Right forelimb (tissue), 1 donor: ENCODE measurements around the gene AP1G2.
"Not testable (repeated sequence)": the region's sequence is repeated elsewhere in the genome, so short reads cannot be mapped to it uniquely, and the experiment has no call there.

Experiments used
- DNase-seq: peaks from one replicate; pipeline ENCODE4 v3.0.0-alpha.2; 2018

The AP1G2 gene

DNA sequence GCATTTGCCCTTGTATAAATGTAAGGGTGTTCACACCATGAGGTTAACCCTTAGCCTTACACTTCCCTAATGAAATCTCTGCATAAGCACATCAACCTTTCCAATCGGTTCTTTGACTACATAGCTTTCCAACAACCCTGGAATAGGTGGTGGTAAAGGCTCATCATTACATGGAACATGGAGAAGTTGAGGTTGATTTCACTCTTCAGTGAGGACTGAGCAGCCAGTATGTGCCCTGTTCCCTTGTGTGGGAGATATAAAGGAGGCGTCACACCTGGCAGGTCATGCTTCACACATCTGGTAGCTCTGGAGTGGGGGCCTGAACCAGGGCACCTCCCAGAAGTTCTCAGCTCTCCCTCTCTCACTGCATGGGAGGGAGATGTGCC, 32.7 kb upstream of the AP1G2 start:
- peak; percentile 16 for DNase-seq

DNA sequence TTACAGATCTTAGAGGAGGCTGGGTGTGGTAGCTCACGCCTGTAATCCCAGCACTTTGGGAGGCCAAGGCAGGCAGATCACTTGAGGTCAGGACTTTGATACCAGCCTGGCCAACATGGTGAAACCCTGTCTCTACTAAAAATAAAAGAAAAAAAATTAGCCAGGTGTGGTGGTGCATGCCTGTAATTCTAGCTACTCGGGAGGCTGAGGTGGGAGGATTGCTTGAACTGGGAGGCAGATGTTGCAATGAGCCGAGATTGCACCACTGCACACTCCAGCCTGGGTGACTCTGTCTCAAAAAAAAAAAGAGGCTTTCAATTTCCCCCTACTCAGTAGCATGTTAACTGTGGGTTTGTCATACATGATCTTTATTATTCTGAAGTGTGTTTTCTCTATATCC, 26.6 kb upstream of the AP1G2 start:
- DNase-seq, result not testable (repeated sequence)

DNA sequence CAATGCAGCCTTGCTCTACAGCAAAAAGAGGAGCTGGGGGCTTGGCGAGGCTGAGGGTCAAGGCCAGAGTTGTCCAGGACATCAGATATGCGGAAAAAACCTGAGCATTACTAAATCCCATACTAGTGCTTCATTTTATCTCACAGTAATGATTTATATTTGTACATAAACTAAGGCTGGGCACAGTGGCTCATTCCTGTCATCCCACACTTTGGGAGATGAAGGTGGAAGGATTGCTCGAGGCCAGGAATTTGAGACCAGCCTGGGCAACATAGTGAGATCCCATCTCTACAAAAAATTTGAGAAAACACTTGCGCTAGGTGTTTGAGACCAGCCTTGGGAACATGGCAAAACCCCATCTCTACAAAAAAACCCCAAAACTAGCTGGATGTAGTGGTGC, 22.6 kb upstream of the AP1G2 start:
- no peak for DNase-seq

DNA sequence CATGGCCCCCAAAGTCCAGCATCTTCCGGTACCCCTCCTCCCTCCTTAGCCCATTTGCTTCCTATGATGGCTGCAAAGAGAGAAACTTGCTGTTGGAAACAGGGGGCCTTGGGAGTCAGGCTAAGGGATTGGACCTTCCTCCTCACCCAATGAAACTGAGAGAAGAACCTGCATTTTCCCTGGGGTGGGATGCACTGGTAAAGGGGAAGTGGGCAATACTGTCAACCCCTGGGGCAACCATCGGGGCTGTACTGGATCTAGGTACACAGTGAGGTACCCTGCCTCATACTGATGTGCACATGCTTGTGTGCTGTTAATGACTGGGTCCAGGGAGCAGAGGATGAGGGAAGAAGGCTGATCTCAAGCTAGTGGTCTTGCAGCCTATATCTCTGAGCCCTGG, 22.0 kb upstream of the AP1G2 start:
- DNase-seq, result no peak

DNA sequence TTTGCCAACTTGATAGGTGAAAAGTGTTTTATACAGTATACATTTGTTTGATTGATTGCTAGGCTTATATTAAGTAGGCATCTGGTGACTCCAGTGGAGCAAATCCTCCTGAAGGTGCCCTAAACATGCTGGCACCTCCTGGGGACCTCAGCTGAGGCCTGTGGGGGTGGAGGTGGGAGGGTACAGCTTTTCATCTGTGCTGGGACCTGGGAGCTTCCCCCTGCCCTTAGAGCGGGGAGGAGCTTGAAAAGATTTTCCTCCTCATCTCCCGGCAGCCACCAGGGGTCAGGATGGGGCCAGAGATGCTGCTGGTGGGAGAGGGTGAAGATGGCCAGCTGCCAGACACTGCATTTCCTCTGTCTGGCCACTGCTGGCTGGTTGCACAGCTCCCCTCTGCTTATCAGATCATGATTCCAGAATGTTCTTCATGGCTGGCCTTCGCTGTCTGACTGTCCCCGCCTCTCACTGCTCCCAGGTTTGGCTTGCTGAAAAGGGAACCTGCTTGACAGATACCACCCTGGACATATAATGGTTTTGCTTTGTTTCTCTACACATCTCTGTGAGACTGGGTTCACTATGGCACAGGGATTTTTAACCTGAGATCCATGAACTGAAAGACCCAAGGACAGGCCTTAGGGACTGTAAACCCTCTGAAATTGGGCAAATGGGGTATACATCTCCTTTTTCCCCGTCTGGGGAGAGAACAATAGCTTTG, 21.4 kb upstream of the AP1G2 start:
- peak; percentile 91 for DNase-seq

DNA sequence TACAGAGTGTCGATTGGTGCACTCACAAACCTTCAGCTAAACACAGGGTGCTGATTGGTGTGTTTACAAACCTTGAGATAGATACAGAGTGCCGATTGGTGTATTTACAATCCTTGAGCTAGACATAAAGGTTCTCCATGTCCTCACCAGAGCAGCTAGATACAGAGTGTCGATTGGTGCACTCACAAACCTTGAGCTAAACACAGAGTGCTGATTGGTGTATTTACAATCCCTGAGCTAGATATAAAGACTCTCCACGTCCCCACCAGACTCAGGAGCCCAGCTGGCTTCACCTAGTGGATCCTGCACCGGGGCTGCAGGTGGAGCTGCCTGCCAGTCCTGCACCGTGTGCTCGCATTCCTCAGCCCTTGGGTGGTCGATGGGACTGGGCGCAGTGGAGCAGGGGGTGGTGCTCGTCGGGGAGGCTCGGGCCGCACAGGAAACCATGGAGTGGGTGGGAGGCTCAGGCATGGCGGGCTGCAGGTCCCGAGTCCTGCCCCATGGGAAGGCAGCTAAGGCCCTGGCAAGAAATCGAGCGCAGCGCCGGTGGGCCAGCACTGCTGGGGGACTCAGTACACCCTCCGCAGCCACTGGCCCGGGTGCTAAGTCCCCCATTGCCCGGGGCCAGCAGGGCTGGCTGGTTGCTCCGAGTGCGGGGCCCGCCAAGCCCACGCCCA, 17.1 kb upstream of the AP1G2 start:
- not testable (repeated sequence) for DNase-seq

DNA sequence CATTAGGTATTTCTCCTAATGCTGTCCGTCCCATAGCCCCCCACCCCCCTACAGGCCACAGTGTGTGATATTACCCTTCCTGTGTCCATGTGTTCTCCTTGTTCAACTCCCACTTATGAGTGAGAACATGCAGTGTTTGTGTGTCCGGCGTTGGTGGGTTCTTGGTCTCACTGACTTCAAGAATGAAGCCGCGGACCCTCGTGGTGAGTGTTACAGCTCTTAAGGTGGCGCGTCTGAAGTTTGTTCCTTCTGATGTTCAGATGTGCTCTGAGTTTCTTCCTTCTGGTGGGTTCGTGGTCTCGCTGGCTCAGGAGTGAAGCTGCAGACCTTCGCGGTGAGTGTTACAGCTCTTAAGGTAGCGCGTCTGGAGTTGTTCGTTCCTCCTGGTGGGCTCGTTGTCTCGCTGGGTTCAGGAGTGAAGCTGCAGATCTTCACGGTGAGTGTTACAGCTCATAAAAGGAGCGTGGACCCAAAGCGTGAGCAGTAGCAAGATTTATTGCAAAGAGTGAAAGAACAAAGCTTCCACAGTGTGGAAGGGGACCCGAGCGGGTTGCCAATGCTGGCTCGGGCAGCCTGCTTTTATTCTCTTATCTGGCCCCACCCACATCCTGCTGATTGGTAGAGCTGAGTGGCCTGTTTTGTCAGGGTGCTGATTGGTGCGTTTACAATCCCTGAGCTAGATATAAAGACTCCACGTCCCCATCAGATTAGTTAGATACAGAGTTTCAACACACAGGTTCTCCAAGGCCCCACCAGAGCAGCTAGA, 16.4 kb upstream of the AP1G2 start:
- DNase-seq, result not testable (repeated sequence)

DNA sequence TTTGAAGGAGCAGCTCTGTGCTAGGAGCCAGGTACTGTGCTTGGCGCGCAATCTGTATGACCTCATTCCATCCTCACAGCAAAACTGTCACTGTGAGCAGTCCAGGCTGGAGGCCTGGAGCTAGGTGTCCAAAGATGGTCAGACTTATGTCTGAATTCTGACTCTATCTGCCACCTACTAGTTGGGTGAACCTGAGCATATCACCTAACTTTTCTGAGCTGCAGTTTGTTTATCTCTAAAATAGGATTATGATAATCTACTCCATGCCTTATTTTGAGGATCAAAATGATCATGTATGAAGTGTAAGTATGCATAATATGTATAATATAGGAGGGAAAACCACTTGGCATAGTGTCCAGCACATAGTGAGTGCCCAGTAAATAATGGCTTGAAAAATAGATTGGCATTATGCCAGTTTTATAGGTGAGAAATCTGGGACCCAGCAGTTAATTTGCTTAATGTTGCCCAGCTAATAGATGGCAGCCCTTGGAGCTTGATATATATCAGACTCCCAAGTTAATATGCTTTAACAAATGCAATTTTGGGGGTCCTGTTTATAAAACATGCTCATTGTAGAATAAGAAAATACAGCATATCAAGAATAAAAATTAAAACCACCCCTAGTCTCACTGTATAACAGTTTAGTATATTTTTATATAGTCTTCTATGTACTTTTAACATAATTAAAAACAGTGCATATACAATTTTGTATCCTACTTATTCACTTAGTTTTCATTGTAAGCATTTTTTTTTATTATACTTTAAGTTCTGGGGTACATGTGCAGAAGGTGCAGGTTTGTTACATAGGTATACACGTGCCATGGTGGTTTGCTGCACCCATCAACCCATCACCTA, 15.5 kb upstream of the AP1G2 start:
- DNase-seq, result no peak

DNA sequence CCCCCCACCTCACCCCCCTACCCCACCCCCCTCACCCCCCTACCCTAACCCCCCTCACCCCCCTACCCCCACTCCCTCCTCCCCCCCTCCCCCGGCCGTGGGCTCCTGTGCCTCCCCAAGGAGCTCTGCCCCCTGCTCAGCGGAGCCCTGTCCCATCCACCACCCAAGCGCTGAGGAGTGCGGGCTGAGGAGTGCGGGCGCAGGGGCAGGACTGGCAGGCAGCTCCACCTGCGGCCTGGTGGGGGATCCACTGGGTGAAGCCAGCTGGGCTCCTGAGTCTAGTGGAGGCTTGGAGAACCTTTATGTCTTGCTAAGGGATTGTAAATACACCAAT, 13.3 kb upstream of the AP1G2 start:
- DNase-seq, result no peak

DNA sequence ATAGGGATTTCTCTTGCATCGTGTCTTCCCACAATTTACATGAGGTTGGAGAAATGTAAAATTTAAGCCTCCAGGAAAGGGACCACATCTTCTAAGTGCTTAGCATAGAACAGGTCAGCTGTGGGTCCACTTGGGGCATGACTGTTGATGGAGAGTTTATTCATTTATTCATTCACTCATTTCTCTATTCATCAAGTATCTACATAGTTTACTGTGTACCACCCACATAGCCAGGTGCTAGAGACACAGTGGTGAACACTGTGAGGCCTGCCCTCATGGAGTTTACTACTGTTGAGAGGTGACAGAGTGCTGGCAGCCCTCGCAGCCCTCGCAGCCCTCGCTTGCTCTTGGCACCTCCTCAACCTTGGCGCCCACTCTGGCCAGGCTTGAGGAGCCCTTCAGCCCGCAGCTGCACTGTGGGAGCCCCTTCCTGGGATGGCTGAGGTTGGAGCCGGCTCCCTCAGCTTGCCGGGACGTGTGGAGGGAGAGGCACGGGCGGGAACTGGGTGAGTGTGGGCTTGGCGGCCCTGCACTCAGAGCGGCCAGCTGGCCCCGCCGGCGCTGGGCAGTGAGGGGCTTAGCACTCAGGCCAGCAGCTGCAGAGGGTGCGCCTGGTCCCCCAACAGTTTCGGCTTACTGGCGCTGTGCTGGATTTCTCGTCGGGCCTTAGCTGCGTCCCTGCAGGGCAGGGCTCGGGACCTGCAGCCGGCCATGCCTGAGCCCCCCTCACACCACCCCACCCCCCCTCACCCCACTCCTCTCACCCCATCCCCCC, 12.7 kb upstream of the AP1G2 start:
- DNase-seq, result no peak

DNA sequence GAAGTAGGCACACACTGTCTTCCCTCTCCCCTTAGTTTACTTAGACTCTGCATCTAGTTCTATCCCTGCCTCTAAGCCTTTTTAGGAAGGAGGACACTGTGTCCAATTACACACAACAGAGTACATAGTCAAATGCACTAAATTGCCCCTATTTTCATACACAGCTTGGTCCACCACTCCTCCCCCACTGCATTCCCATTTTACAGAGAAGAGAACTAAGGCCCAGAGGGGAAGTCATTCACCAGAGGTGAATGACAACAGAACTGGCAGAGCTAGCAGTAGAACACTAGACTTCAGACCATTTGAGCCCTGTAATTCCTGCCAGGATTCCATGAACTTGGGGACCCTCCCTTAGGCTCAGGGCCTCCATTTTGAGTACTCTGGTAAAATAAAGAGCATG, 12.1 kb upstream of the AP1G2 start:
- no peak for DNase-seq

DNA sequence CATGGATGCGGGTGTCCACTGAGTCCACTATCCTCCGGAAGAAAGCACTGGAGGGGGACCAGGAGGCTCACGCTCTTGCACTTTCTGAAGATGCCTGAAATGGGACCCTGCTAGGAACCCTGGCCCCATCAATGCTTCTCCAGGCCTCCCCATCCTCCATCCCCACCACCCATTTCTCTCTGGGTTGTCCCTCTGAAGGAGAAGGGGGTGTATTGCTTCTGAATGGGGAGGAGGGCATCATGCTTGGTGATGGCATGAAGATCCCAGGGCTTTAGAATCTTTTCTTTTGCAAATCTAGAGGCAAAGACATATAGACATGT, 11.7 kb upstream of the AP1G2 start:
- DNase-seq, result no peak

DNA sequence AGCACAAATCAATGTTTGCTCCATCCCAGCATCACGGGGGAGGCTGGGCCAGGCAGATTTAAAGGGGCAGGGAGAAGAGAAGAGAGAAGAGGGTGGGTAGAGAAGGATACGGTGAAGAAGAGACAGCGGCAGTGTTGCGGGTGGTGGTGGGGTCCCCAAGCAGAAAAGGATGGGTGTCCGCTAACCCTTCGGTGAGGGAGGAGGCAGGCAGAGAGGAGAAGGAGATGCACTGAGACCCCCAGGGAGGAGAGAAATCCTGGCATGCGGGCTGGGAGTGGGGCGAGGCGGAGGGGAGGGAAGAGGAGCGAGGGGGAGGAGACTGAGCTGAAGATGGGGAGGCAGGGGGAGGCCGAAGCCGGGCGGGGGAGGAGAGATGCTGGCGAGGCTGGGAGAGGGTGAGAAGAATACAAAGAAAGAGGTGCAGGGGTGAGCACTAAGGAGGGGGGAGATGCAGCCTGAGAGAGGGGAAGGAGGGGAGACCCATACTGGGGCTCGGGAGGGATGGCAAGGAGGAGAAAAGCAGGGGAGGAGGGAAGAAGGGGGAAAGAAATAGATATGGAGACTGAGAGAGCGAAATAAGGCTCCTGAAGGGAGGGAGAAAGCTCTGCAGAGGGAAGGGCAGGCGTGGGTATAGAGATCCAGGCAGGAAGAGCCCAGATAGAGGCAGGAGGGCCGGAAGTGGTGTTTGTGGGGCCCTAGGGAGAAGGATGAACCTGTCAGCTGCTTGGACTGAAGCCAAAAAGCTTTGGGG, 11.1 kb upstream of the AP1G2 start, which contains the start of gene JPH4:
TSS of gene JPH4 (minus strand) at position 231 of the 751 bp plus-strand sequence. CDS start 1,337 bp downstream, outside the sequence.
- DNase-seq, result no peak

DNA sequence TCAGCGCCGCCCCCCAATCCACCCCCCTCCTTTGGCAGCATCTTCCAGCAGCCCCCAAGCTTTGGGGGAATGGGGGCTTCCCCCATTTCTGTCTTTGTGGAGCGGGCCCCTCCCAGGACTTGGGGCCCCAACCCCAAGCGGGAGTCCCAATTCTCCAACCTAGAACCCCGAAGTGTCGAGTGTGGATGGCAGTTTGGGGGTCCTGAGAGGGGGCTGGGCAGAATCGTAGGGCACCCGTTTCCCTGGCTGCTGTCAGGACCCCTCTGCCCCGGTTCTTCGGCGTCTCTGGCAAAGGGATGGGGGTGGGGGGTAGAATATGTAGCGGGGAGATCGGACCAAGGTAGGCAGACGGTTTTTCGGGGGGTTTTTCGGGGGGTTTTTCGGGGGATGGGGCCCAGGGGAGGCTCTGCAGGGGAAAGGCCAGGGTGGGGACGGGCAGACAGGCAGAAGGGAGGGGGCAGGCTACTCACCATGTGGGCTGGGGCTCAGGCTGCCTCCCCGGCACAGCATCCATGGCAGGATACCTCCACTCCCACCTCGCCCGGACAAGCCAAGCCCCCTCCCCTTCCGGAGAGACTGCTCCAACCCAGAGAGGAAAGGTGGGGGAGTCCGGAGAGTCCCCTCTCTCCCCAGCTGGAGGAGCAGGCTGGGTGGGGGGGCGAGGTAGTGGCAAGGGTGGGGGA, 10.3 kb upstream of the AP1G2 start:
- DNase-seq, result no peak

DNA sequence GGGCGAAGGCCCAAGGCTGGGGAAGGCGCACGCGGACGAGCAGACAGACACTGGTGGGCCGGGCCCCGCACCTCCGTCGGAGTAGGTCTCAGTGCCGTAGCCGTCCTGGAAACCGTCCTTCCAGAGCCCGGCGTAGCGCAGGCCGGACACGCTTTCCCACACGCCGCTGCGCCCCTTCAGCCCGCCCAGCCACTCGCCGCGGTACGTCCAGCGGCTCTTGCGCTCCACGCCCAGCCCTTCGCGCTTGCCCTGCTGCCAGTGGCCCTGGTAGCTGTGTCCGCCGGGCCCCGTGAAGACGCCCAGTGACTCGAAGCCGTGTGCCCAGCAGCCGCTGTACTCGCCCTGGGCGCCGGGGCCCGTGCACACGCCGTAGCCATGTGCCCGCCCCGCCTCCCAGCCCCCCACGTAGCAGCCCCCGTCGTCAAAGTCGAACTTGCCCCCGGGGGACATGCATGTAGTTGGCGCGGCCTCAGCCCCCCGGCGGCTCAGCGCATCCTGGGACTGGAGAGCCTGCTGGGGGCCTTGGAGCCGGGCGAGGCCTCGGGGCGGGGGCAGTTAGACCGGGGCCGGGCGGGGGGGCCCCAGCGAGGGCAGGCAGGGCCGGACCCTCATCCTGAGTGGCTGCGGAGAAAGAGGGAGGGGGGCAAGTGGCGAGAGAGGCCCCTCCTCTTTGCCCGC, 9.6 kb upstream of the AP1G2 start:
- DNase-seq, result no peak

DNA sequence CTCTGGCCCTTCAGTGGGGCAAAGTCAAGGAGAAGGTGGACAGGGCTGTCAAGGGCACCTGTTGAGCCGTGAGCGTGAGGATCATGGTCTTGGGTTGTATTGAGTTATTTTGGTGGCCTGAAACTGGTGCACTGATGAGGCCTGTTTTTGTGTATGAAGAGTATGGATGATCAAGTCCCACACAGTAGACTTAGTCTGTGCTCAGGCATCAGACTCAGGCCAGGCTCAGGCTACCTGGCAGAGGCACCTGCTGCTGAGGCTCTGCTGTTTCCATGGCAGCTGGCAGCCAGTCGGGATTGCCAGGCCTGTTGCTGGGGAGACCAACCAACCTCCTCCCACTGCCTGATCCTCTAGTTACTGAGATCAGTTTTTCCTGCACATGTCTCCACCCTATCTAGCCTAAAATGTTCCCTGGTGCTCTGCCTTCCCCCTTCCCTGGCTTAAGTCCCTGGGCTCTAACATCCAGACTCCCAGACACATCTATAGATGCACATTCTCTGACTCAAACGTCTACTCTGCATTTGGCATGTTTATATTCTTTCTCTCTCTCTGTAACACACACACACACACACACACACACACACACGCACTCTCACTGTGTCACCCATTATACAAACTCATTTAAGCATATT, 5.9 kb upstream of the AP1G2 start:
- no peak for DNase-seq

DNA sequence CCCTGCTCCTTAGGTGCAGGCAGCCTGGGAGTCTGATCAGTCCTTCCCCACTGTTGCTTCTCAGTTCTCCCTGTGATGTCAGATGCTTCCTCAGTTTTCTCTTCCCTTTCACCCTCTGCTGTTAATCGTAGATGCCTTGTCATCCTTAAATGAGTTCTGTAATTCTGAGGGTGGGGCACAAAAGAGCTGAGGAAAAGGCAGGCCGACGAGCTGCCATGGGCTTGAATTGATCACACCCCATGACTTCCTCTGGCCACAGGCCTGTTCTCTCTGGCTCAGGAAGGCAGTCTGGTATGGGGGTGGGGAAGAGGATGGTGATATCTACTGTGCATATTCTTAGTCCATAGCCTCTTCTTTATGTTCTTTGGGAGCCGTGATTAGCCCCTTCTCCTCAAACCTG, 5.2 kb upstream of the AP1G2 start:
- no peak for DNase-seq

DNA sequence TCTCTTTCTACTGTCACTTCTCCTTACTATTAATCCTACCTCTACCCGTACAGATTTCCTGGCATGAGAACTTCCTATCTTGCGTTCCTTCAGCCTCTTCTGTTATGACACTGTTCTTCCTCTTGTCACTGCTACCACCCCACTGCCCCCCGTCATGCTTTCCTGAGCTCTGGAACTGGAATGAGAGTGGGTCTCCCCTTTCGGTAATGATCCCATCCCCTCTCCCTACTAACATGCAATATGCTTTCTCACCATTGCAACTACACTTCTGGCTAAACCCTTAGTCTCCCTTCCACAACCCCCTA, 4.9 kb upstream of the AP1G2 start:
- DNase-seq, result no peak

DNA sequence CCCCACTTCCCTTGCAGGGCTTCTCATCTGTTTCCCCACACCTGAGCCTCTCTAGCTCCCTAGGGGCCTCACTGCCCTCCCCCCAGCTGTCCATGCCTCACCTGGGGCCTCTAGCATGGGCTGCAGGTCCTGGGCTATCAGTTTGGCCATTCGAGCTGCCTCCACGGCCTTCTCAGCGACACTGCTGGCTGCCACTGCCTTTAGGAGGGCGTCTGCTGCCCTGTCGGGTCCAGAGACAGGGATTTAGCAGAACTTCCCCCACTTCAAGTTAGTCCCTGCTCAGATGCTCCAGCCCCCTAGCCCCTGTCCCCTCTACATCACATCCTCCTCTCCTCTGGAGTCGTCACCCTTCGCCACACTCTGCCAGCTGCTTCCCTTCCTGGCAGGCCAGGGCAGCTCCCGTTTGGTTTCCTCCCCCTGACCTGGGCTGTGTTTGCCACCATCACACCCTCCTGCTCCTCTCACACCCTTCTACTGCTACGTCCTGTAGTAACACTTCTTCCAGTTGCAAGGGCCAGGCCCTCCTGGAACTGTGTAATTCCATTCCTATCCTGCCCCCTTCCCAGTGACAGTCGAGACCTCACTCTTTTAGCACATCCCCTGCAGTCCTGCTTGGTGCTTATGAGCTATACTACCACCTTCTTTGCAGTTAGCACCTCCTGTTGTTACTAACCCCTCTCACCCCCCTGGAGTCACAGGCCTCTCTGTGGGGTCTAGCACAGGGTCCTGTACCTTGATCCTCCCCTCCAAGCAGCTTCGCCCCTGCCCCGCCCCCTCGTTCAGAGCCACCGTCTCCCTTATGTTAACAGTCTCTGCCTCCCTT, 4.3 kb upstream of the AP1G2 start:
- no peak for DNase-seq
